MM.1S (cell line): ENCODE data around the gene UIMC1.

ENCODE experiments used
- DNase-seq: peaks from one replicate; pipeline ENCODE4 v3.0.0-alpha.2; 2015
- H2AFZ ChIP-seq: fragments of 300-600 bp; sonication (generic); 2 replicates; pipeline ENCODE4 v1.6.0; 2016; ENCODE audit warnings: antibody characterized with exemption, low read length
- H3F3A ChIP-seq: fragments of 300-600 bp; sonication (generic); 2 replicates; pipeline ENCODE4 v1.6.1; 2016; ENCODE audit warnings: mild to moderate bottlenecking, antibody characterized with exemption, low read length, moderate library complexity, mixed read lengths; ENCODE audit not compliant: insufficient read depth
- H3K27ac ChIP-seq: fragments of 300-600 bp; sonication (generic); 2 replicates; pipeline ENCODE4 v1.5.1; 2016; ENCODE audit warnings: mild to moderate bottlenecking, low read length
- H3K27me3 ChIP-seq: fragments of 300-600 bp; sonication (generic); replicated peaks from 2 replicates; pipeline ENCODE4 v1.6.0; 2016; ENCODE audit warnings: low read length; ENCODE audit not compliant: insufficient read depth
- H3K36me3 ChIP-seq: fragments of 300-600 bp; sonication (generic); replicated peaks from 2 replicates; pipeline ENCODE4 v1.6.1; 2016; ENCODE audit warnings: mild to moderate bottlenecking, low read length, mixed read lengths; ENCODE audit not compliant: insufficient read depth
- H3K4me1 ChIP-seq: fragments of 300-600 bp; sonication (generic); 2 replicates; pipeline ENCODE4 v1.6.1; 2016; ENCODE audit warnings: low read length, mixed read lengths
- H3K4me2 ChIP-seq: fragments of 300-600 bp; sonication (generic); 2 replicates; pipeline ENCODE4 v1.6.0; 2016; ENCODE audit warnings: low read depth, low read length
- H3K4me3 ChIP-seq: fragments of 300-600 bp; sonication (generic); 2 replicates; pipeline ENCODE4 v1.5.1; 2016; ENCODE audit warnings: low read length, mixed read lengths
- H3K79me2 ChIP-seq: fragments of 300-600 bp; sonication (generic); 2 replicates; pipeline ENCODE4 v1.6.1; 2016; ENCODE audit warnings: mixed run types, low read length, mixed read lengths
- H3K9ac ChIP-seq: fragments of 300-600 bp; sonication (generic); 2 replicates; pipeline ENCODE4 v1.6.1; 2016; ENCODE audit warnings: low read length, mixed read lengths
- H3K9me2 ChIP-seq: fragments of 300-600 bp; sonication (generic); replicated peaks from 2 replicates; pipeline ENCODE4 v1.6.1; 2016; ENCODE audit warnings: mild to moderate bottlenecking, low read length, mixed read lengths; ENCODE audit not compliant: insufficient read depth
- H3K9me3 ChIP-seq: fragments of 300-600 bp; sonication (generic); replicated peaks from 2 replicates; pipeline ENCODE4 v1.6.1; 2016; ENCODE audit warnings: mild to moderate bottlenecking, low read length, mixed read lengths; ENCODE audit not compliant: insufficient read depth
- H4K20me1 ChIP-seq: fragments of 300-600 bp; sonication (generic); 2 replicates; pipeline ENCODE4 v1.6.1; 2016; ENCODE audit warnings: mild to moderate bottlenecking, low read length, moderate library complexity, mixed read lengths; ENCODE audit not compliant: insufficient read depth
- CTCF ChIP-seq: fragments of 300-600 bp; sonication (generic); IDR thresholded peaks from 2 replicates; pipeline ENCODE4 v1.5.1; 2016; ENCODE audit warnings: antibody characterized with exemption, low read length, mixed read lengths
- EZH2 ChIP-seq: fragments of 300-600 bp; sonication (generic); optimal IDR thresholded peaks from 2 replicates; pipeline ENCODE3; 2017; ENCODE audit warnings: low read depth, mild to moderate bottlenecking, antibody characterized with exemption, low read length, mixed read lengths
- EZH2phosphoT487 ChIP-seq: fragments of 300-600 bp; sonication (generic); IDR thresholded peaks from 2 replicates; pipeline ENCODE4 v1.6.1; 2018; ENCODE audit warnings: antibody characterized with exemption, low read length

Gene UIMC1

DNA sequence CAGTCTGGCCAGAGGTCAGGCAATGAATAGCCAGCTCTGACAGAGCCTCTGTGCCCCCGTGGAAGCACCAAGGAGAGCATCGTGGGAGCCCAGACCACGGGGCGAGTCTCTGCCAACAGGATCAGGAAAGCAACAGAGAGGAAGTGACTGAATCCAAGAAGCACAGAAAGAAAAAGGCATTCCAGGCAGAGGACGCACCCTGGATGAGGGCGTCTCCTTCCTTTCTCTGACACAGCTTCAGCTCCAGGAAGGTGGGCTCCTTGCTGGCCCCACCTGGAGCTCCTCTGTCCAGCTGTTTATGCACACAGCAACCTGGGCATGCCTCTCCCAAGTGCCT lies 124.0 kb downstream of the UIMC1 start:
- Histone ChIP-seq H4K20me1 (no peaks in the 10 kb centered on the region), H3K79me2 (no peaks in the 10 kb centered on the region), H3K27ac (no peak overlapping the region), H3K9me2 (no peaks in the 10 kb centered on the region), H3K9ac (no peak overlapping the region), H3K4me1 (no peaks in the 10 kb centered on the region), H3K4me2 (no peak overlapping the region), H3K9me3 (no peaks in the 10 kb centered on the region), H3K36me3 (no peaks in the 10 kb centered on the region), H3K4me3 (no peak overlapping the region), H3K27me3 (peaks cover 79% of the 10 kb centered on the region), H2AFZ (no peak overlapping the region), H3F3A (no peaks in the 10 kb centered on the region)
- no peak for DNase-seq
- no peak for TF ChIP-seq EZH2

DNA sequence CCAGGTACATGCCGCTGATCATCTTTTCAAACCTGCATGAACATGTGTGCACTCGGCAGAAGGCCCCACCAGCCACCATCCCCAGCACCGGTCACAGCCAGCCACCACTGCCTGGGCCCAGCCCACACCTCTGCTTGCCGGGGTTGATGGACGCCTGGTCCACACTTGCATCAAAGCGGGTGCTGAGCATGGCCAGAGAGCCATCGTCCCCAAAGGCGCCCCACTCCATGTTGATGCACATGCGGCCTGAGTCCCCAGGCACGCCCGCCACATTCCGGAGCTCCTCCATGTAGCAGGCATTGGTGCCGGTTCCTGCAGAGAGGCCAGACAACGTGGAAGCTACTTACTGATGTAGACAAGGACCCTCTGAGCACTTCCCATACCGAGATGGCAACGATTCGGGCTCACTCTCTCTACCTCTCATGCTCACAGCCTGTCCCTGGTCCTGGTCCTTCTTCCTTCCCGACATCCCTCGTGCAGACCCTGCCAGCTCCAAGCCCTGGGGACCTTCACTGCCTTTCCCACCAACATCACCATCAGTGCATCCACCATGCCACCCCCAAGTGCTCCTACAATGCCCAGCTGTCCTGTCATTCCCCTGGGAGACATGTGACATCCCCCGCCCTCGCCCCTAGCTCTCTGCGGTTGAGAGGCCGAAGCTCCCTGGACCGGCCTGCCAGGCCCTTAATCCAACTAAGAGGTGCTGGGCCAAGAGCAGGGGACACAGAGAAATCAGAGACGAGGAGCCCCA lies 124.6 kb downstream of the UIMC1 start:
- H3K9ac ChIP-seq = no peak overlapping the region
- no peak for DNase-seq
- no peaks in the 10 kb centered on the region for H3K9me3 ChIP-seq
- no peaks in the 10 kb centered on the region for H3K4me1 ChIP-seq
- H3K9me2 ChIP-seq = no peaks in the 10 kb centered on the region
- H4K20me1 ChIP-seq = no peaks in the 10 kb centered on the region
- no peaks in the 10 kb centered on the region for H3K79me2 ChIP-seq
- no peak overlapping the region for H3K27ac ChIP-seq
- no peak overlapping the region for H3K4me2 ChIP-seq
- H3K36me3 ChIP-seq = no peaks in the 10 kb centered on the region
- H3K4me3 ChIP-seq = no peak overlapping the region
- H2AFZ ChIP-seq = no peak overlapping the region
- TF ChIP-seq EZH2phosphoT487 = no peak
- no peak for TF ChIP-seq CTCF
- no peak for TF ChIP-seq EZH2
- H3F3A ChIP-seq = no peaks in the 10 kb centered on the region
- peaks cover 82% of the 10 kb centered on the region for H3K27me3 ChIP-seq

- no peaks in the 10 kb centered on the region for H4K20me1 ChIP-seq
Observed at GRCh38 chr5:176881021-176881749, 125.4 kb downstream of the UIMC1 start.

More at GRCh38 chr5:176881021-176881749, 125.4 kb downstream of the UIMC1 start:
- H2AFZ ChIP-seq = no peak overlapping the region
- TF ChIP-seq CTCF (no peak), EZH2phosphoT487 (no peak), EZH2 (no peak)
- DNase-seq = no peak
- H3K9ac ChIP-seq = no peak overlapping the region
- H3K36me3 ChIP-seq = no peaks in the 10 kb centered on the region
- H3K27me3 ChIP-seq = peaks cover 90% of the 10 kb centered on the region
- no peak overlapping the region for H3K4me2 ChIP-seq
- no peak overlapping the region for H3K27ac ChIP-seq
- H3K9me2 ChIP-seq = no peaks in the 10 kb centered on the region
- H3K4me3 ChIP-seq = no peak overlapping the region
- no peaks in the 10 kb centered on the region for H3K4me1 ChIP-seq
- H3K79me2 ChIP-seq = no peaks in the 10 kb centered on the region
- no peaks in the 10 kb centered on the region for H3F3A ChIP-seq
- H3K9me3 ChIP-seq = no peaks in the 10 kb centered on the region
